22Rv1 (cell line): ENCODE measurements around the gene BET1.

ENCODE experiments used
- H3K27ac ChIP-seq: fragments of 450-650 bp; 2 replicates; pipeline ENCODE4 v1.5.1; 2017
- CTCF ChIP-seq: fragments of 450-650 bp; IDR thresholded peaks from 2 replicates; pipeline ENCODE4 v1.5.1; 2017; ENCODE audit warnings: mild to moderate bottlenecking
- ZFX ChIP-seq: fragments of 450-650 bp; IDR thresholded peaks from 2 replicates; pipeline ENCODE4 v1.6.1; 2017; ENCODE audit warnings: antibody characterized with exemption, borderline replicate concordance

The BET1 gene

GRCh38 chr7:93945756-93946535 lies 58.2 kb downstream of the BET1 start:
- TF ChIP-seq ZFX (no peak), CTCF (no peak)

GRCh38 chr7:93945083-93945482 lies 59.1 kb downstream of the BET1 start:
- H3K27ac ChIP-seq, result no peak overlapping the region
- TF ChIP-seq ZFX, result no peak
- TF ChIP-seq CTCF, result no peak

More at GRCh38 chr7:93945756-93946535, 58.2 kb downstream of the BET1 start:
- no peak overlapping the region for H3K27ac ChIP-seq

- H3K27ac ChIP-seq, result no peak overlapping the region
- TF ChIP-seq ZFX (no peak), CTCF (no peak)
Observed at GRCh38 chr7:93944673-93945072, 59.5 kb downstream of the BET1 start.

- no peak overlapping the region for H3K27ac ChIP-seq
- TF ChIP-seq ZFX (no peak), CTCF (no peak)
Observed at GRCh38 chr7:93943816-93944540, 60.2 kb downstream of the BET1 start.
